ENCODE data around the gene RPTOR.

DNA sequence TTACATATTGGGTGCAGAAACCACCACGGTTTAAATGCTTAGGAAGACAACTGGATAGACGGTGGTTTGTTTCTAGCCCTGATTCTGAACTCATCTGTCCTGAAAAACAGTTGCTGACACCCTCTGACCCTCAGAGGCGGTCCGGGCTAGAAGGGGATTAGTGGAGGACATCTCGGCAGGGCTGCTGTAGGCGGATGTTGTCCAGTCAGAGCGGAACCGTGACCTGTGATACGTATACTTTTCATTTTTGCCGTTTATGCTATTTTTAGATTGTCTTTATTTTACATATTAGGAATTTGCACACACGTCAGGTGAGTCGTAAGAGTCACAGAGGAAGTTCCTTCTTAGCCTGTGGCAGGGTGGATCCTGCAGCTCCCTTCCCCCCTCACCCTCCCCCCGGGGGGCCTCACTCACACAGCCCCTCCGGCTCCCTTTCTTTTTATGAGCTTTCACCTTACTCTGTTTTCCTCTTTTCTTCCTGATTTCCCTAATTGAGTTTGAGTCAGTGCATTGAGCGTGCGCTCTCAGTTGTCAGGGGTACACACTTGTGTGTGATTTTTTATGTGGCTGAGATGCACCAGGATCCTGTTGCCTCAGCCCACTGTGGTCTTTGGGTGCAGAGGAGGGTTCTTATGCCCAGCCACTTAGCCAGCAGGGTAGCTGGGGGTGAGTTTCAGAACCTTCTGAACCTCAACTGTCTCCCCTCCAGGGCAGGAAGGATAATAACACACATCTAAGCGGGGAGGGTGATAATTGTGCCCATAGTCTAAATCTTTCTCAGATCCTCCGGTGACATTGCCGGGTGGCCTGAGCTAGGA is 236.0 kb downstream of the RPTOR start:
- TF ChIP-seq, protein P1, sequence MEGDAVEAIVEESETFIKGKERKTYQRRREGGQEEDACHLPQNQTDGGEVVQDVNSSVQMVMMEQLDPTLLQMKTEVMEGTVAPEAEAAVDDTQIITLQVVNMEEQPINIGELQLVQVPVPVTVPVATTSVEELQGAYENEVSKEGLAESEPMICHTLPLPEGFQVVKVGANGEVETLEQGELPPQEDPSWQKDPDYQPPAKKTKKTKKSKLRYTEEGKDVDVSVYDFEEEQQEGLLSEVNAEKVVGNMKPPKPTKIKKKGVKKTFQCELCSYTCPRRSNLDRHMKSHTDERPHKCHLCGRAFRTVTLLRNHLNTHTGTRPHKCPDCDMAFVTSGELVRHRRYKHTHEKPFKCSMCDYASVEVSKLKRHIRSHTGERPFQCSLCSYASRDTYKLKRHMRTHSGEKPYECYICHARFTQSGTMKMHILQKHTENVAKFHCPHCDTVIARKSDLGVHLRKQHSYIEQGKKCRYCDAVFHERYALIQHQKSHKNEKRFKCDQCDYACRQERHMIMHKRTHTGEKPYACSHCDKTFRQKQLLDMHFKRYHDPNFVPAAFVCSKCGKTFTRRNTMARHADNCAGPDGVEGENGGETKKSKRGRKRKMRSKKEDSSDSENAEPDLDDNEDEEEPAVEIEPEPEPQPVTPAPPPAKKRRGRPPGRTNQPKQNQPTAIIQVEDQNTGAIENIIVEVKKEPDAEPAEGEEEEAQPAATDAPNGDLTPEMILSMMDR (IDR thresholded peaks at IDR 0.05 in 4 of 5, conservative IDR thresholded peaks at IDR 0.05 in 1 of 5), result no peak
- no peak for TF ChIP-seq POLR2A (IDR thresholded peaks at IDR 0.05)

Measured in gastrocnemius medialis (tissue), 4 donors.